Amniotic epithelial cell (primary cell): ENCODE measurements around the gene SLC35A2.

Experiments used
- DNase-seq: peaks from one replicate; pipeline ENCODE4 v3.0.0-alpha.2; 2010; ENCODE audit warnings: low read depth

Gene SLC35A2

DNA sequence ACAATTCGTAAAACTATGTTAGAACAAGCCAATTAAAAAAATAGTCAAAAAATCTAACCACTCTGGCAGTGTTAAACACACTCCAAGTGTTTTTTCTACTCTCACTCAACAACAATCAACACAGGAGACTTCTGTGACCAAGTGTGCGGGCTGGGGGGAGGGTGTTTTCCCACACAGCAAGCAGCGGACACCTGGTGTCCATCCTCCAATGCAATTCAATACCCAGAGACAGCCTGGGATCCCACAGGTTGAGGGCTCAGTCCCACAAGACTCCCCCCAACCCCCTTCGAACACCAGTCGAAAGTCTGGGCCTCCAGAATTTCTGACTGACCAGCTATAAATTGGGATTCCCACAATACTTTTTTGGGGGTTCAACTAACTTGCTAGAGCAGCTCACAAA is 15.7 kb upstream of the SLC35A2 start:
- no peak for DNase-seq

DNA sequence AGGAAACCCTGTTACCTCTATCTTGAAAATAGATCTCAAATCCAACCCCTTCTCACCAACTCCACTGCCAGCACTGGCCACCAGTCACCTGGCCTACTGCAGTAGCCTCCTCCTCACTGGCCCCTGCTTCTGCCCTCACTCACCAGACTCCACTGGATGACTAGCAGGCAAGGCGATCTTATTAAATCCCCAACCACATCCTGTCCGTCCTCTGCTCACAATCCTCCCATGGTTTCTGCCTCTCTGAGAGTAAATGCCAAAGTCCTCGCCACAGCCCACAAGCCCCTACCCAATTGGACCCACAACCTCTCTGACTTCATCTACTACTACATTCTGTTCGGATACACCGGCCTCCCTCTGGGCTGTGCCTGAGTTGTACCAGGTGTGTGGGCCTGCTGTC is 12.8 kb upstream of the SLC35A2 start:
- DNase-seq = no peak

DNA sequence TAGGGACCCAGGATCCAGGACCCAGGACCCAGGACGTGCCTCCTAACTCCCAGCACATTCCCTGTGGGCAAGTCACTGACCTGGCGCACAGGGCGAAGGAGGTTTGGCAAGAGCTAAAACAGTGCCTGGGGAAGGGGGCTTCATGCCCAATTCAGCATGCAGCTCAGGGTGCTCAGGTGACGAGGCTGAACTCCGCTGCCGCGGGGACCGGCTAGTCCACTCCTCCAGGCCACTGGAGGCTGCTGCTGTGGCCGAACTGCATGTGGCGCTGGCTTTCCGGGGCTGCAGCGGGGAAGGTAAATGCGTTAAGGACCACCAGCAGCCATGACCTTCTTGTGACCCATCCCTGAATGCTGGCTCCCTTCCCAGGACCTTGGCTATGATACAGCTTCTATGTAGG is 12.3 kb upstream of the SLC35A2 start:
- DNase-seq = no peak

DNA sequence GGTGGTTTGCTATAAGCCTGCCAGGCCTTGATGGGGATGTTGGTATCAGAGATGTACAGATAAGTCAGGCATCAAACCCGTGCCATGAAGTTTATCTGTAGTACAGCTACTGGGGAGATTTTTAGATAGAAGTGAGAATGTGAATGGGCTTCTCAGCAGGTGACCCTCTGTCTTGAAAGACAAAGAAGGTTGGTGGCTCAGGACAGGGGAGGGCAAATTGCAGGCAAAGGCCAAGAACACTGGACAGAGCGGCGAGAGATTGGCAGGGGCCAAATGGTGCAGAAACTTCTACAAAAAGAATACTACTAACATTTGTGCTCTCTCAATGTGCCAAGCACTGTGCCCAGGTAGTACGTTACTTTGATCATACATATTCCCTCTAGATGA is 9.3 kb upstream of the SLC35A2 start:
- DNase-seq = no peak

DNA sequence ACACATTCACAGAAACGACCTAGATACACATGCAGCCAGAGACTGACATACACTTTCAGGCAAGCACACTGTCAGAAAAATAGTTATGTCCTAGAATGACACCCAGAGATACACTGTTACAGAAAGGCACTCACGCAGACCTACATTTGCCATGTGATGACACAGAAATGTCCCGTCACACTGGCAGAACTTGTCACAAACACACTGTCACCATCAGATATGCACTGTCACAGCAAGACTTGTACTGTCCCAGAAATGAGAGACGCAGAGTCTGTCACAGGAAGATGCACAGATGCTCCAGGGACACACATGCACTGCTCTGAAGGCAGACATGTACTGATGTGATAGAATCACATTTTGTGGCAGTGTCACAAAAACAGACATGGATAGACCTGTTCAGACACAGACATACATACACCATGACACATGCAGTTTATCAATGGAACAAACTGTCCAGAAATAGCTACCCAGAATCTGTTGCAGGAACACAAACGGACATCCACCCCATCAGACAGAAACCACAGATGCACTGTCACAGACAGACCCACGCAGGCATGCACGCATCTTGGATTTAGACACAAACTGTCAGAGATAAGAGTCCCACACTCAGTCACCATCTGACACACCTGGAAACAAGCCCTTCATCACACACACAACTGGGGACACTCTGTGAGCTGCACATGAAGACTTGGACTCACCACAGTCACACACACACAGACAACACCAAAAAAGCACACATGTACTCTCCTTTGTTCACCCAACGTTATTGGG is 8.7 kb upstream of the SLC35A2 start:
- no peak for DNase-seq

DNA sequence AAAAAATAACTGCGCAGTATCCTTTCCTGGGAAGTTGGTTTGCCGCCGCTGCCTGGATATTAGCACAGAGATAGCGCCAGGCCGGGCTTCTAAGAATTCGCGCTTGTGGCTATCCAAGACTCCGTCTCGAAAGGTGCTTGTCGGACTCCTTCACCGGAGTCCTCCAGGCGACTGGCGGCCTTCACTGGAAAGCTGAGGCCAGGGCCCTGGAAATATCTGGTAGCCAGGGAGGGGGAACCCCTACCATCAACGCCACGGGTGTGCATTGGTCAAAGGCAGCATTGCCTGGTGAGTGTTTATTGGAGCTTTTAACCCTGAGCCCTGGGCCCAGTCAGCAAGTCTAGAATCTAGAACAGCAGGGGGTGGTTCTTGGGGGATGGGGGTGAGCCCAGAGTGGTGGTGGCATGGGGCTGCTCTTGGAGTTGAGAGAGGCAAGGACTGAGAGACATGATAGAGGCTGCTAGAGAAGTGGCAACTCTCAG is 8.0 kb upstream of the SLC35A2 start:
- DNase-seq = no peak

DNA sequence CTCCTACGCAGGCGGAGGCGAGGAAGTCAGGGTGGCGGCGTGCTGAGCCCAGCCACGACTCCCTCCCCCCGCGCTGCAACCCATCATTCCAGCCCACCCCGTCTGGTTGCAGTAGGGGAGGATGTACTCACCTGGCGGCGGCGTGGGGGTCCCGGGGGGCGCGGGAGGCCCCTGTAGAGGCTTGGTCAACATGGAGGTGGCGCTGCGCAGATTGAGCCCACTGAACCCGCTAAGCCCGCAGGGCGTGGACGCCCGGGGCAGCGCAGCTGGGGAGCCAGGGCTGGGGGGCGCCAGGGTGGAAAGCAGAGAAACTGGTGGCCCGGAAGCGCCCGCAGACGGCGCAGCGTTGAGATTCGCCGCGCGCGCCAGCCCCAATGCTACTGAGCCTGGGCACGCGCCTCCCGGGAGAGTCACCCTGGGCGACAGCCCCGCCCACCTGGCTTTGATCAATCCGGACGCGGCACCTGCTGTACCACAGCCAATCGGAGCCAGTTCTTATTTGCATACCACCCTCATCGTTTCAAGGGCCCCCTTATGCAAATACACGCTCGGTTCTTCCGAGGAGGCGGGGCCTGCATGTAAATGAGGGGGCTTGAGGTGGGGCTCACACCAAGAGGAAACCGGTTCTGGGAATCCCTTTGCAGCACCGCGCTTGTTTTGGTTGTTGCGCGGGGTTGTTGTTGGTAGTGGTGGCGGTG is 7.3 kb upstream of the SLC35A2 start, which contains the start of gene PIM2:
TSS of gene PIM2 (minus strand) at position 382 of the 698 bp plus-strand sequence. CDS start at position 192, 190 bp downstream.
- peak; percentile 85 for DNase-seq

DNA sequence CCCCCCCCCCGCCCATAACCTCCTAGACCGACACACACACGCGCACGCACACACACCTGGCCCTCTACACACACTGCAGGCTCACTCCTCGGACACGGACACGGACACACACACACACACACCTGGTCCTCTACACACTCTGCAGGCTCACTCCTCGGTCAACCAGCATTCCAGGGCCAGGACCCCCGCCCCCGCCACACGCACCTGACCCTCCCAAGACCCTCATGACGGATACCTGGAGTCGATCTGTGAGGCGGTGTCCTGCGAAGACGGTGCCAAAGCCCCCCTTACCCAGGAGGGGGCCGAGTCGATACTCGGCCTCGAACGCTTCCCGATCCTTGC is 6.8 kb upstream of the SLC35A2 start:
- DNase-seq = no peak

DNA sequence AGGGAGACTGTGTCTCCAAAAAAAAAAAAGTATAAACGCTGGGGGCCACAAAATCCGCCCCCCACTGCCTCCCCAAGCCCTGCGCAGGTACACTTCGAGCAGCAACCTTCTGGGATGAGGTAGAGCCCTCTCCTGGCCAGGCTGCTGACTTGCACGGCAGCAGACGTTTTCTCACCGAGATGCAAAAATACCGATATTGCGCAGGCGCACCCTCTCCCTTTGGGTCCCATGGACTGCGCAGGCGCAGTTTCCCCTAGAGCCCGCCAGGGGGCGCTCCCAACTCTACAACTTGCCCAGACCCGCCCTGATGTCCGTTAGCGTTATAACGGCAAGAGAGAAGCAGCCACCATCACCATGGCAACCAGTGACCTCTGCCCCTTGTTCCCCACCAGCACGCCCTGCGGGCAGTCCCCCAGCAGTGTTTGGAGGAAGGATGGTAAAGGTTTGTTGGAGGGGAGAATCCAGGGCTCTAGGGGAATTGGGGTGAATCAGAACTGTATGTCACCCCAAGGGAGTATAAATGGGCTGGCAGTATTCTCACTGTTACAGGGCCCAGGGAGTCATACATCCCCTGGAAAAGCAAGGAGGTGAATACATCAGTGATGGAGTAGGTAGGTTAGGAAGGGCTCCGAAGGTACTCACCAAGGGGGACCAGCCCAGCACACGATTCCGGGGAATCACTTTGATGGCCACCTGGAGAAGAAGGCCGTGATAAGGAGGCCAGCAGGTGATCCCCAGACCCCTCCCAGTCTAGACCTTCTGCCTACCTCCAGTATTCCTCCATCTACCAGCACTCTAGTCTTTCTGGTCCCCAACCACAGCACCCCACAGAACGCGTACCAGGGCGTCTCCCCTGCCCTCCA is 5.9 kb upstream of the SLC35A2 start:
- peak; percentile 81 for DNase-seq

DNA sequence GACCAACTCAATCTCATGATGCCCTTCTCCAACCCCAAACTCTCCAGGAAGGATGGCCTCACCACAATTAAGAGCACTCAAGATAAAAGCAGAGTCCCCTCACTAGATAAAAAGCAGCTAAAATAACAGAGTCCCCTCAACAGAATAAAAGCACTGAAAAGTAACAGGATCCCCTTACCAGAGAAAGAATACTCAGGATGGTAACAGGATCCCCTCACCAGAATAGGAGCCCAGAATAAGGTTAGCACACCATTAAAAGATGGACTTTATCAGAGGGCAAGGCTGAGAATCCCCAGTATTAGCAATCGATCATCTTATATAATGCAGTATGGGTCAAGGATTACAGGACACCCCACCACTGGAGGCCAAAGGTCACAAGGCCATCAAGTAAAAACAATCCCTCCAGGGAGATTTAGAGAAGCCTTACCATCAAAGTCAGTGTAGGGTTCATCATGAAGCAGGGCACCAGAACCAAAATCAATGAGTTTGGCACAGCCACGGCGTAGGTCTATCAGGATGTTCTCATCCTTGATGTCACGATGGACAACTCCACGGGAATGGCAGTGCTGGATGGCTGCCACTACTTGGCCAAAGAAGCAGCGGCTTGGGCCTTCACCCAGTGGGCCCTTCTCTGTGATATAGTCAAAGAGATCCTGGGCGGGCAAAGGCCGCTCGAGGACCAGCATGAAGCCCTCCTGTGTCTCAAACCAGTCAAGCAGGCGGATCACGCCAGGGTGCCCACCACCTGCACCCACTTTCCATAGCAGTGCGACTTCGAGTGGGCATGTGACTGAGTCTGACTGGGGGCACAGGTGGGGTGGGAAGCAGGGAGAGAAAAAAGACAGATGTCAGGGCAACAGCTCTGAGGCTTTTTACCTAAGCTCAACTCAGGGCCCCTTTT is 3.4 kb upstream of the SLC35A2 start:
- no peak for DNase-seq

DNA sequence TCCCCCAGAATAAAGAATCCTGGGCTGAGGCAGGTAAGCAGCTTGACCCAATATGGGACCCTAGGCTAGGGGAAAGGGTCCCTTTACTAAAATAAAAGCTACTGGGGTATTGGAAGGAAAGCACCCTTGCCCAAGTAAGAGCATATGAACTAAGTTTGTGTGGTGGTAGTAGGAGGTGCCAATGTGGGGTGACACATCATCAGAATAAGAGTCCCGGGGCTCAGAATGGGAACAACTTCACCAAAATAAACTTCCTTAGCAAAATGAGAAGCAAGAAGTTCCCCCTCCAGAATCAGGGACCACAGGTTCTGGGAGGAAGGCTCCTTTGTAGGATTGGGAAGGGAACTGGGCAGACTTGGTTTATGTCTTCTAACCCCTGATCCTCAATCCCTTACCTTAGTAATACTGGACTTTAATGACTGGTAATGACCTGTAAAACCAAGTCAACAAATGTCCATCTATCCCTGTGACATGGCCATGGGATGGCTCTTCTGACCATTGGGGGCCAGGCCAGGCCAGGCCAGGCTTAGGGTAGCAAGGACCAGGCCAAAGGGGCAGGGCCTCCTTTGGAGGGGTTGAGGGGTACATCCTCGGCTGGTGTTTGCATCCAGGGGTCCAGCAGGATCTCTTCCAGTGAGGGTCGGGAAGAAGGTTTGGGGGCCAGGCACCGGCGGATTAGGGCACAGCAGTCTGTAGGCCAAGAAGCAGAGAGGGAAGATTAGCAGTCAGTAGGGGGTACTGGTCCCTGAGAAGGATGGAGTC is 2.3 kb upstream of the SLC35A2 start:
- no peak for DNase-seq

DNA sequence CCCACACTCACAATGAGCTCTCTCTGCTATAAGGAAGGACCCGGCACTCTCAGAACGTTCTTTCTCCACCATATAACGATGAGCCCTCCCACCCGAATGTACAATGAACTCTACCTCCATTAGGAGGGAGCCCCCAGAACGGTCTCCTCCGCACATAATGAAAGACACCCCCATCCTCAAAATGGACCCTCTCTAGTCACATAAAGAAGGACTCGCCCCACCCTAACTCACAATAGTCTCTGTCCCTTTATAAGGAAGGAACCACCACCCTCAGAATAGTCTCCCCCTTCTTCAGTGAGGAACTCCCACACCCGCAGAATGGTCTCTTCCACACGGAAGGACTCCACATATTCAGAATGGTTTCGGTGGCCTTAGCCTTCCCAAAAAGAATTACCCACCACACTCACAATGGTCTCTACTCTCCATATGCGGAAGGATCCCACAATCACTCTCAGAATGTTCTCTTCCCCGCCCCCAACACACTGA is 477 bp downstream of the SLC35A2 start:
- DNase-seq = peak; percentile 44

DNA sequence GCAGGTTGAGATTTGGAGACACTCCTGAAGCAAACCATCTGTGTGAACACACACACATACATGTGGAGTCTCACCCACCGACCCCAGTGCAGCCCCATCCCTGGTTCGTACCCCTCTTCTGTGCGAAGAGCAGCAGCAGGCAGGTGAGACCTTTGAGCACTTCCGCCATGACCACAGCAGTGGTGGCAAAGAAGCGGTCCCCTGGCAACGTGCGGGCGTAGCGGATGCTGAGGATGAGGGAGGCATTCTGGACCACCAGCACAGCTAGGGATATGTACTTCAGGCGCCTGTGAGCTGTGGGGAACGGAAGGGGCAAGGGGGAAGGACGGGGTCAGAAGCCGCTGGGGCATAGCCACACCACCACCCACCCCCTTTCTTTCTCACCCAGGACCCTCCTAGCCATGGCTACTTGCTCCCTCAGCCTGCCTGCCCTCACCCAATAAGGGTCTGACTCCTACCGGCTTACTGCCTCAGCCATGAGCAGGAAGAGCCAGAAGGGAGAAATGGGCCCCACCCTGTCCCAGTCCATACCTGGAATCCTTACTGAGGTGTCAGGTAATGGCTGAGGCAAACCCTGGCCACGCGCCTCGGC is 1.6 kb downstream of the SLC35A2 start:
- no peak for DNase-seq

DNA sequence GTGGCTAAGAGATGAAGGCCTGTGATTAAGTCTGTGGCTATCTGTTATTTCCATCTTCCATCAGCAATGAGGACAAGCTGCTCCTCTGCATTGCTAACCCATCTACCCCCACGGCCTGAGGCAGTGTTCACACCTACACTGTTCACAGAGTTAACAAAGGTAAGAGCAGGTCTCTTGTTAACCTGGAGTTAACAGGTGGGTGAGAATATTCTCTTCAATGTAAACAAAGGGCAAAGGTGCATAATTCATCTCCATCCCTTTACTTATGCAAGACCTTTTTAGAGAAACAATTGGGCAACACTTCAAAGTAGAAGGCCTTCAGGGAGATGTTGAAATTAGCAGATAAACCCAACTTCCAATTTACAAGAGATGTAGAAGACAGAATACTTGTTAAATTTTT is 2.8 kb downstream of the SLC35A2 start:
- DNase-seq = peak; percentile 27

DNA sequence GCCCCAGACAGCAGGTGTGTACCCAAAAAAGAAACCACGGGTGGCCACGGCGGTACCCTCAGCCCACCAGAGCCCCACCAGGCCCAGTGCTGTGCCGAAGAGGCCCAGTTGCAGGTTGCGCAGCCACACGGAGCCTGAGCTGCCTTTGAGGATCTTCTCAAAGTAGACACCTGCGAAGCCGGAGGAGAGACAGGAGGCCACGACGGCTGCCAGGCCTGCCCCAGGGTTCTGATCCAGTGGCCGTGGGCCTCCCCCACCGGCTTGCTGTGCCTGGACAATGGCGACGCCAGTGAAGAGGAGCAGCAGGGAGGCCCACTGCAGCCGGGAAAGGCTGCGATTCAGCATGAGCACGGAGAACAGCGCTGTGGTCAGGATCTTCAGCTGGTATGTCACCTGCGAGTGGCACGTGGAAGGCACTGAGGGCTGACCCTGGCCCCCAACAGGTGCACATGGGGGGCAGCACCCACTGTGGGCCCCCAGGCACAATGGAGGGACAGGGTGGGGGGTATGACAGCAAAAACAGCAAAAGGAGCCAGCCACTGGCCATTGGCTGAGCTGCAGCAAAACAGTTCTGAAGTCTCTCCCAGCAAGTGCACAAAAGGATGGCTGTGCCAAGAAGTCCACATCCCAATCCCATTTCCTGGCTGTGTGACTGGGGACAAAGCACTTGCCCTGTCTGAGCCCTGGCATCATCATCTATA is 6.2 kb downstream of the SLC35A2 start:
- DNase-seq = no peak

DNA sequence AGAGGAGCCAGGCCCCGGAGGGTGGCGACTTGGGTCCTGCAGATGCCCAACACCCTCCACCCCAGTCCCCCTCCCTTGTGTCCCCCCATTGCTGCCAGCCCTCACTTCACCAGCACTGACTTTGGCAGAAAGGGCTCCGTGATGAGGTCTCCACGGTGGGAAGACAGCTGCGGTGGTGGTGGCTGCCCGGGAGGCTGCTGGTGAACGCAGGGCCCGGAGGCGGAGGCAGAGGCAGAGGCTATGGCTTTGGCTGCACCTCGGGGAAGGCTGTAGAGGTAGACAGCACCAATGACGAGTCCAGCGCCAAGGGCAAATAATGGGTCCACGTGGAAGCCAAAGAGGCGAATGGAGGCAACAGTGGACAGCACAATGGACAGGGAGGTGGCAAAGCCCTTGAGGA is 6.8 kb downstream of the SLC35A2 start:
- no peak for DNase-seq

DNA sequence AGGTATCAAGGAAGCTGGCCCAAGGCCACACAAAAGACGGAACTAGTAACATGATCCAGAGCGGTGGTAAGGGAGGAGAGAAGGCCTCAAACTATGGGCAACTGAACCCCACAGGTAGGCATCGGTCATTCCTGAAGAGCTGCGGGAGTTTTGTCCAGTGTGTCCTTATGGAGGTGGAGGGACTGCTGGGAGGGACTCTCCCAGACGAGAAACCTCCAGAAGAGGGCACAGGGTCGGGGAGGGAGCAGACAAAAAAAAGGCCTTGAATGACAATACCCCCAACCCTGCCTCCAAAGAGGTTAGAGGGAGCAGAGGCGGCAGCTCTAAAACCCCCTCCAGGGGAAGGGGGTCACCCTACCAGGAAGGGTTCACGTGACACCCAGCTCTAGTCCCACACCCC is 7.3 kb downstream of the SLC35A2 start:
- DNase-seq = no peak

DNA sequence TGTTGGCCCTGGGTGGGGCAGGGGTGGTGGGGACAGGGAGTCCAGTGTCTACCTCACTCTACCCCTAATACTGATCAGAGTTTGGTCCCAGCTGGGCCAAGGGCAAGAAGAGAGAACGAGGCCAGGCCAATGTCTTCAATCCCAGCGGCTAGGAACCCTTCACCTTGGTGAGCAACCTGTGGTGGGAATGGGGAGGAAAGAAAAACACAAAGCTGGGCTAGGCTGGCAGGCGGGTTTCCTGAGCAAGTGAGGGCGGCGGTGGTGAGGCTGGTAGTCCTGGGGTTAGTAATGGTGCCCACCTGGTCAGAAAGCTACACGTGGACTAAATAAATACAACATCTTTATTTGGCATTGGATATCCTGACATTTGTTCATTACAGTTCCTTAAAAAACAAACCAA is 8.2 kb downstream of the SLC35A2 start:
- DNase-seq = no peak

DNA sequence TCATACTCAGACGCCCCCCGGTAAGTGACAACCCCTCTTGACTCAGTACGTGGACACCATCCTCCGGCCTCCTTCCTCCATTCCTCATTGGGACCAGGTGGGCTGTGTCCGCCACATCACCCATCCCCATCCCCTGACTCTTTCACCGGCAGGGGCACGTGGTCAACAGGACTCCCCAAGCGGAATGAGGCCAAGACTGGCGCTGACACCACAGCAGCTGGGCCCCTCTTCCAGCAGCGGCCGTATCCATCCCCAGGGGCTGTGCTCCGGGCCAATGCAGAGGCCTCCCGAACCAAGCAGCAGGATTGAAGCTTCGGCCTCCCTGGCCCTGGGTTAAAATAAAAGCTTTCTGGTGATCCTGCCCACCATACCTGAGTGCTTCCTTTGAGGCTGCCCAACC is 8.7 kb downstream of the SLC35A2 start:
- DNase-seq = no peak

DNA sequence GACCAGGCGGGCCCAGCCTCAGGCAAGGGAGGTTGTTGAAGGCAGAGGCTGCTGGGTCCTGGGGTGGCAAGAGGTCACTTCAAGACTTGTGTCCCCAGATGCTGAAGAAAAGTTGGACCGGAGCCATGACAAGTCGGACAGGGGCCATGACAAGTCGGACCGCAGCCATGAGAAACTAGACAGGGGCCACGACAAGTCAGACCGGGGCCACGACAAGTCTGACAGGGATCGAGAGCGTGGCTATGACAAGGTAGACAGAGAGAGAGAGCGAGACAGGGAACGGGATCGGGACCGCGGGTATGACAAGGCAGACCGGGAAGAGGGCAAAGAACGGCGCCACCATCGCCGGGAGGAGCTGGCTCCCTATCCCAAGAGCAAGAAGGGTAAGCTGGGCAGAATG is 9.3 kb downstream of the SLC35A2 start:
- DNase-seq = no peak
